Measurements from ENCODE around the gene HMGN1.
"Not testable (repeated sequence)": the region's sequence is repeated elsewhere in the genome, so short reads cannot be mapped to it uniquely, and the experiment has no call there.

The HMGN1 gene

GRCh38 chr21:39387461-39388037 lies 38.7 kb upstream of the HMGN1 start:
- TF ChIP-seq CTCF (conservative IDR thresholded peaks at IDR 0.05; ENCODE audit: low read depth, low read length): no peak
- H3K4me3 ChIP-seq (ENCODE audit: low read length): peak overlapping the region; percentile 61
- peak; percentile 39 for DNase-seq (ENCODE audit: low read depth)

DNA sequence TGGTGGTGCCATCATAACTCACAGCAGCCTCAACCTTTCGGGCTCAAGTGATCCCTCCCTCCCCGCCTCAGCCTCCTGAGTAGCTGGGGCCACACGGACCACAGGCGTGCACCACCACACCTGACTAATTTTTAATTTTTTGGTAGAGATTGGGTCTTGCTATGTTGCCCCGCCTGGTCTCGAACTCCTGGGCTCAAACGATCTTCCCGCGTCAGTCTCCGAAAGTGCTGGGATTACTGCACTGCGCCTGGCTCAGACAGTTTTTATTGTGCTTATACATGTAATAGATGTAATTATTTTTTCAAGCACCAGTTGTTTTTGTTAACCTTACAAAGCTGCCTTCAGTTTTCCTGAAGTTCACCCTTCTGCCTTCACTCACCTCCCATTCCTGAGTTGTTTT lies 38.0 kb upstream of the HMGN1 start:
- H3K4me3 ChIP-seq (ENCODE audit: low read length): no peak overlapping the region
- DNase-seq (ENCODE audit: low read depth): no peak
- TF ChIP-seq CTCF (conservative IDR thresholded peaks at IDR 0.05; ENCODE audit: low read depth, low read length): no peak

DNA sequence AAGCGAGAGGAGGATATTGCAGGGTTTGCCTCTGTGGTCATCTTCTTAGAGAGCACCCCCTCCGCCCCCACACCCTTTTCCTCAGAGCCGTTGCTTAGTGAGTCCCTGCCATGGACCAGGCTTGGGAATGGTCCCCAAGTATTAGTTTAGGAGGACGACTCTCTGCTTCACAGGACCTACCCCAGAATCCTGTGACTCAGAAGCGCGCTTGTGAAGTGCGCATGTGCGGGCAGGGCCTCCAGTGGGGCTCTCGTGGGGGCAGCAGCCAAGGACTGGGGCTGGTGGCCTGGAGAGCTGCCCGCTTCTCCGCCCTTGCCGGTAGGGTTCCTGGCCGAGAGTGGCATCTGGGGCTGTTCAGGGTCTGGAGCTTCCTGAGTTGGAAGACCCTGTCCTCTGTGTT lies 37.3 kb upstream of the HMGN1 start:
- TF ChIP-seq CTCF (conservative IDR thresholded peaks at IDR 0.05; ENCODE audit: low read depth, low read length): no peak
- H3K4me3 ChIP-seq (ENCODE audit: low read length): peak overlapping the region; percentile 37
- no peak for DNase-seq (ENCODE audit: low read depth)

DNA sequence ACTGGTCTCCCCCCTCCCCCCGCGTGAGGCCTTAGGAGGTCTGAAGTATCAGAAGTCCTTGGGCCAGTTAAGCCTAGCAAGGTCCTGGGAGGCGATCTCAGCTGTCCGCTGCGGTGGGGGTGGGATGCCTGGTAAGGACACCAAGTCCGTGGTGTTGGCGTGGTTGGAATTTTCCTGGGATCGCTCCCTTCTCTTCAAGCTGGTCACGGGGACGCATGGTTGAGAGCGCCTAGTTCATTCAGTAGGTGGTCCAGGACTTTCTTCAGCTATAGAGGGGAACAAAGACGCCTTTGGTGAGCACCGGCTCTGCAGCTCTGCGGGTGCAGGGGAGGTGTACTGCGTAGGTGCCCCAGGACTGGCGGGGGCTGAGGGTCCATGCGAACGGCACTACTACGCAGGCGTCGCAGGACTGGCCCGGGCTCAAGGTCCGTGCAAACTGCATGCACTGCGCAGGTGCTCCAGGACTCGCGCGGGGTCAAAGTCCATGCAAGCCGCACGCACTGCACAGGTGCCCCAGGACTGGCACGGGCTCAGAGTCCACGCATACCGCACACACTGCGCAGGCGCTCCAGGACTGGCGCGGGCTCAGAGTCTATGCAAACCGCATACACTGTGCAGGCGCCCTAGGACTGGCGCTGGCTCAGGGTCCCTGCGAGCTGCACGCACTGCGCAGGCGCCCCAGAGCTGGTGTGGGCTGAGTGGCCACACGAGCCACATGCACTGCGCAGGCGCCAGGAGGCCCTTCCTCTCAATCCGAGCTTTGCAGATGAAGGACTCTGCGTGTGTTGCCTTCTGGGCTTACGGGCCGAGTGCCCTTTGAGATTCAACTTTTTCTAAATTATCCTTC lies 36.6 kb upstream of the HMGN1 start:
- TF ChIP-seq CTCF (conservative IDR thresholded peaks at IDR 0.05; ENCODE audit: low read depth, low read length): no peak
- H3K4me3 ChIP-seq (ENCODE audit: low read length): peak overlapping the region; percentile 49
- DNase-seq (ENCODE audit: low read depth): peak; percentile 35

GRCh38 chr21:39384674-39385298 lies 35.9 kb upstream of the HMGN1 start:
- TF ChIP-seq CTCF (conservative IDR thresholded peaks at IDR 0.05; ENCODE audit: low read depth, low read length): no peak
- DNase-seq (ENCODE audit: low read depth): no peak
- no peak overlapping the region for H3K4me3 ChIP-seq (ENCODE audit: low read length)

- not testable (repeated sequence) for DNase-seq (ENCODE audit: low read depth); H3K4me3 ChIP-seq (ENCODE audit: low read length)
These were observed 33.2 kb upstream of the HMGN1 start for GRCh38 chr21:39382096-39382495.

DNA sequence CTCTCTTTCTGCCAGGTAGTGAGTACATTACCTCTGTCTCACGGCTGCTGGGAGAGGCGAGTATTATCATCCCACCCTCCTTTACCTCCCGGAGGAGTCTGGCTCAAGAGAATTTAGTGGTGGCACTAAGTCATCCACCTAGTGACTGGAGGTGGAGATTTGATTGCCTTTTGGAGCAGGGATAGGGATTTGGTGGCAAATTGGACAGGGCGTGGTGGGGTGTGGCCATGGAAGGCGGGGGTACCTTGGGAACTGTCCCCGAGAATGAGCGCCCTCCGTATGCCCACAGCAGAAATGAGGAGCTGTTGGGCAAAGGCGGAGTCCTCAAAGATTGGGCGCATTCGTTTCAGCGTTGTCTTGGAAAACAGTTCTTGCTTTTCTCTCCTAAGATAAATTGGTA lies 32.1 kb upstream of the HMGN1 start:
- no peak for TF ChIP-seq CTCF (conservative IDR thresholded peaks at IDR 0.05; ENCODE audit: low read depth, low read length)
- H3K4me3 ChIP-seq (ENCODE audit: low read length): peak overlapping the region; percentile 93
- no peak for DNase-seq (ENCODE audit: low read depth)
